ENCODE data around the gene FBXL15. TPM values are rescaled to one million over a fixed set of nuclear protein-coding genes. Genes with fewer than 3 reads are reported as not detected.

Gene FBXL15
- total RNA-seq, 1 donor from 2014 or later: 15.7 TPM

DNA sequence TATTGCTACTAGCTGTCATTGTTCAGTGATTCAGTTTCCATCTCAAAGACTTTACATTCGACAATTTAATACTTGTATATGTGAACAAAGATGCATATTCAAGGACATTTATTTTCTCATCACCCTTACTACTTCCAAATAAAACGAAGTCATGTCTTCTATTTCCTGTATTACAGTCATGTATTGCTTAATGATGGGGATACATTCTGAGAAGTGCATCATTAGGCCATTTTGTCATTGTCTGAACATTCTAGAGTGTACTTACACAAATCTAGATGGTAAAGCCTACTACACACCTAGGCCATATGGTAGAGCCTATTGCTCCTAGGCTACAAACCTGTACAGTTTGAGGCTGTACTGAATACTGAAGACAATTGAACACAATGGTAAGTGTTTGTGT, 24.2 kb downstream of the FBXL15 start:
- DNase-seq: no peak
- ATAC-seq (ENCODE audit: low read depth): no peak
- ChIA-PET CTCF (no interaction called here), POLR2A (interaction anchor here (0.6 to 1.2 kb wide), 2 partner anchors 42 to 49 kb away, joined by 3 to 4 read pairs; partner anchors contain the start of gene NFKB2)
- Mint-ChIP-seq H3K36me3 (ENCODE audit: low read depth) (peaks cover 2% of the 10 kb centered on the region), H3K27me3 (no peaks in the 10 kb centered on the region), H3K4me1 (peaks cover 13% of the 10 kb centered on the region), H3K4me3 (no peak overlapping the region), H3K9me3 (no peaks in the 10 kb centered on the region), H3K27ac (no peak overlapping the region)
- TF ChIP-seq, protein P1, sequence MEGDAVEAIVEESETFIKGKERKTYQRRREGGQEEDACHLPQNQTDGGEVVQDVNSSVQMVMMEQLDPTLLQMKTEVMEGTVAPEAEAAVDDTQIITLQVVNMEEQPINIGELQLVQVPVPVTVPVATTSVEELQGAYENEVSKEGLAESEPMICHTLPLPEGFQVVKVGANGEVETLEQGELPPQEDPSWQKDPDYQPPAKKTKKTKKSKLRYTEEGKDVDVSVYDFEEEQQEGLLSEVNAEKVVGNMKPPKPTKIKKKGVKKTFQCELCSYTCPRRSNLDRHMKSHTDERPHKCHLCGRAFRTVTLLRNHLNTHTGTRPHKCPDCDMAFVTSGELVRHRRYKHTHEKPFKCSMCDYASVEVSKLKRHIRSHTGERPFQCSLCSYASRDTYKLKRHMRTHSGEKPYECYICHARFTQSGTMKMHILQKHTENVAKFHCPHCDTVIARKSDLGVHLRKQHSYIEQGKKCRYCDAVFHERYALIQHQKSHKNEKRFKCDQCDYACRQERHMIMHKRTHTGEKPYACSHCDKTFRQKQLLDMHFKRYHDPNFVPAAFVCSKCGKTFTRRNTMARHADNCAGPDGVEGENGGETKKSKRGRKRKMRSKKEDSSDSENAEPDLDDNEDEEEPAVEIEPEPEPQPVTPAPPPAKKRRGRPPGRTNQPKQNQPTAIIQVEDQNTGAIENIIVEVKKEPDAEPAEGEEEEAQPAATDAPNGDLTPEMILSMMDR (IDR thresholded peaks at IDR 0.05): no peak
- intact Hi-C loops (cut with micrococcal nuclease): no loop called here

DNA sequence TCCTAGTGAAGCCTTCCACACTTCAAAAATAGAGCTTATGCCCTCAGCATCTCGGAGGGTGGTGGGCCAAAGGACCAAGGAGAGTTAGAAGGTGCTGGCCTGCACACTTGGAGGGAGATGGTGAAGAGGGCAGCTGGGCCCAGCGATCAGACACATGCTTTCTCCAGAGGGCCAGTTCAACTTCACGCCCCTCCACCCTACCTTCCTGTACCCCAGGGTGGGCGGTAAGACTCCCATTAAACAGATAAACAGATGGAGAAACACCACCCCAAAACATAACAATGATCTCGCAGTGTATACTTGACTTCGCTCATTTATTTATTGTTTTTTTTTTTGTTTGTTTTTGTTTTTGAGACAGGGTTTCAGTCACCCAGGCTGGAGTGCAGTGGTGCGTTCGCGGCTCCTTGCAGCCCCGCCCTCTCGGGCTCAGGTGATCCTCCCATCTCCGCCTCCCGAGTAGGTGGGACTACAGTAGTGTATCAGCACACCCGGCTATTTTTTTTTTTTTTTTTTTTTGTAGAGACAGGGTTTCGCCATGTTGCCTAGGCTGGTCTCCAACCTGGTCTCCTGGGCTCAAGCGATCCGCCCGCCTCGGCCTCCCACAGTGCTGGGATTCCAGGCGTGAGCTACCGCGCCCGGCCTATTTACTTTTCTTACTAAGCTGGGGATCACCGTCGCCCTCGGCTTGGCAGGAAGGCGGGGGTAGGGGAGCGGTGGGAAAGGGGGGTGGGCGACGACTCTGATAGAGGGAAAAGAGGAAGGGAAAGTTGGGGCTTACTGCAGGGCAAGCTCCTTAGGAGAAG, 28.9 kb downstream of the FBXL15 start:
- TF ChIP-seq, protein P1 (IDR thresholded peaks at IDR 0.05): no peak
- H3K4me3 Mint-ChIP-seq: peak overlapping the region; percentile 92
- DNase-seq: peak; percentile 66
- ChIA-PET POLR2A (interaction anchor here (0.6 to 6.2 kb wide), 21 partner anchors 9 to 472 kb away, joined by 3 to 104 read pairs (median 4); partner anchors contain the start of genes ACTR1A, CUEDC2, FBXL15 and GBF1), CTCF (interaction anchor here (0.6 to 2.1 kb wide), 2 partner anchors 97 to 219 kb away, joined by 3 to 10 read pairs; no protein-coding TSS in a partner anchor)
- ATAC-seq (ENCODE audit: low read depth): peak; percentile 66
- H3K27ac Mint-ChIP-seq: peak overlapping the region; percentile 94
- peaks cover 13% of the 10 kb centered on the region for H3K36me3 Mint-ChIP-seq (ENCODE audit: low read depth)
- H3K27me3 Mint-ChIP-seq: no peaks in the 10 kb centered on the region
- intact Hi-C loops (cut with micrococcal nuclease): loop anchor here (1.0 kb wide), 5 partner anchors 12 to 55 kb away; partner anchors contain the start of genes ACTR1A and CUEDC2
- H3K4me1 Mint-ChIP-seq: peaks cover 24% of the 10 kb centered on the region
- no peaks in the 10 kb centered on the region for H3K9me3 Mint-ChIP-seq

DNA sequence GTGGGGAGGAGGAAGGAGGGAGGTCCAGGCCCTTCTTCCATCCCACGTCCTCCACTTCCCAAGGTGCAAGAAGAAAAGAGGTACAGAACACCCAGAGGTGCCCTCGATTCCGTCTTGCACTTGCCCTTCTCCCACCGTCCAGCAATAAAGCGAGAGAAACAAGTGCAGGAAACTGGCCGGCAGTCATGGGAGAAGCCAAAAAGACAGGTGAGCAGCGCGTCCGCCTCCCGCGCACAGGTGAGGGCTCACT, 29.4 kb downstream of the FBXL15 start:
- peaks cover 24% of the 10 kb centered on the region for H3K4me1 Mint-ChIP-seq
- intact Hi-C loops (cut with micrococcal nuclease): loop anchor here (1.0 kb wide), 4 partner anchors 11 to 56 kb away; partner anchors contain the start of gene ACTR1A
- TF ChIP-seq, protein P1 (IDR thresholded peaks at IDR 0.05): no peak
- no peaks in the 10 kb centered on the region for H3K9me3 Mint-ChIP-seq
- DNase-seq: no peak
- H3K27me3 Mint-ChIP-seq: no peaks in the 10 kb centered on the region
- ATAC-seq (ENCODE audit: low read depth): peak; percentile 8
- CTCF ChIA-PET: interaction anchor here (0.6 to 2.1 kb wide), 3 partner anchors 17 to 220 kb away, joined by 3 to 10 read pairs (median 3); partner anchors contain the start of gene CUEDC2
- H3K4me3 Mint-ChIP-seq: peak overlapping the region; percentile 92
- H3K36me3 Mint-ChIP-seq (ENCODE audit: low read depth): peaks cover 17% of the 10 kb centered on the region
- POLR2A ChIA-PET: interaction anchor here (0.6 to 6.2 kb wide), 21 partner anchors 9 to 329 kb away, joined by 3 to 104 read pairs (median 5); partner anchors contain the start of genes ACTR1A, CUEDC2, FBXL15 and GBF1
- H3K27ac Mint-ChIP-seq: peak overlapping the region; percentile 94

DNA sequence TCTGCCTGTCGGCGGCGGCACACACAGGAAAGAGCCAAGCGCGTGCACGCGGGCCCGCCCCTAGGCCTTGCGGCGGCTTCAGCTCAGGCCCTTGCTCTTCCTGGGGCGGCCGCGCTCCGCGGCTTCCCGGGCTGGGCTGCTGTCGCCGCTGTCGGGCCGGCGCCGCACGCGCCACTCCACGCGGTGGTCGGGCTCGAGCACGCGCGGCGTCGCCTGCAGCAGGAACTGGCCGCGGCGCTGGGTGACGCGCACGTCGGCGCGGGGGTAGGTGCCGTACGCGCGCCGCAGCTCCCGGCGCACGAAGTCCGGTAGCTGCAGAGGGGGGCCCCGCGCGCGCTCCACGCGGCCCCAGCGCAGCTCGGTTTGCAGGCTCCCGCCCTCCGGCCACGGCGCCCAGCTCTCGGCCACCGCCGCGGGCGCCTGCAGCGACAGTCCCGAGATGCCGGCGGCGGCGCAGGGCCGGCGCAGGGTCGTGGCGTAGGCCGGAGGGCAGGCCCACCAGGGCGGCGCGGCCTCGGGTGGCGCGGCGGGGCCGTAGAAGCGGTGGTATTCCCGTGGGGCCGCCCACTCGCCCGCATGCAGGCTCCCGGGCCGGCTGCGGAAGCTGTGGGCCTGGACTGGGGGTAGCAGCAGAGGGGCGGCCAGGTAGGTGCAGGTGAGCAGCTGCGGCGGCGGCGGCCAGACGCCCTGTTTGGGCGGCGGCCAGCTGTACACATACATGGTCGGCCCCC, 29.9 kb downstream of the FBXL15 start:
- DNase-seq (peak; percentile 84), ATAC-seq (ENCODE audit: low read depth) (peak; percentile 82)
- intact Hi-C loops (cut with micrococcal nuclease): loop anchor here (1.0 kb wide), 4 partner anchors 11 to 56 kb away; partner anchors contain the start of gene ACTR1A
- Mint-ChIP-seq H3K9me3 (no peaks in the 10 kb centered on the region), H3K4me1 (peaks cover 24% of the 10 kb centered on the region), H3K36me3 (ENCODE audit: low read depth) (peaks cover 21% of the 10 kb centered on the region), H3K27me3 (no peaks in the 10 kb centered on the region), H3K27ac (peak overlapping the region; percentile 94), H3K4me3 (peak overlapping the region; percentile 92)
- ChIA-PET CTCF (interaction anchor here (0.6 to 2.1 kb wide), 6 partner anchors 16 to 220 kb away, joined by 3 to 10 read pairs (median 4); partner anchors contain the start of gene CUEDC2), POLR2A (interaction anchor here (0.6 to 6.2 kb wide), 22 partner anchors 10 to 329 kb away, joined by 3 to 104 read pairs (median 5); partner anchors contain the start of genes ACTR1A, CUEDC2, FBXL15 and GBF1)
- TF ChIP-seq, protein P1 (IDR thresholded peaks at IDR 0.05): no peak
